Sigmoid colon (tissue), 7 donors: Measurements from ENCODE around the gene STK25. TPM values are rescaled to one million over a fixed set of nuclear protein-coding genes. Genes with fewer than 3 reads are reported as not detected.

Experiments
- DNase-seq: peaks from one replicate; pipeline ENCODE4 v3.0.0-alpha.2; 2019
- H3K27ac ChIP-seq, 4 donors: fragments of 200-600 bp; sonication (generic); one replicate each; pipeline ENCODE4 v1.5.1; 2016 to 2019; ENCODE audit warnings: mild to moderate bottlenecking in 1 of 4
- H3K27me3 ChIP-seq, 3 donors: fragments of 200-600 bp; sonication (generic); one replicate each; pipeline ENCODE4 v1.5.1; 2019; ENCODE audit warnings: mild to moderate bottlenecking in 1 of 3
- H3K36me3 ChIP-seq, 4 donors: fragments of 200-600 bp; sonication (generic); one replicate each; pipeline ENCODE4 v1.5.1; 2016 to 2019
- H3K4me1 ChIP-seq, 4 donors: fragments of 200-600 bp; sonication (generic); one replicate each; pipeline ENCODE4 v1.5.1; 2017 to 2019
- H3K4me3 ChIP-seq, 4 donors: fragments of 200-600 bp; sonication (generic); one replicate each; pipeline ENCODE4 v1.5.1; 2017 to 2019; ENCODE audit warnings: mild to moderate bottlenecking in 2 of 4, moderate library complexity in 1 of 4
- H3K9me3 ChIP-seq, 4 donors: fragments of 200-600 bp in 3 of 4; sonication (generic) in 3 of 4; one replicate each; pipeline versions ENCODE4 v1.5.1 to v1.6.1; 2013 to 2019
- CTCF ChIP-seq, 4 experiments: fragments of 450-650 bp in 3 of 4; fragments of 200-600 bp in 1 of 4; IDR thresholded peaks; one replicate each; pipeline ENCODE4 v1.5.1; 2016 to 2019; ENCODE audit warnings: antibody characterized with exemption in 4 of 4, mild to moderate bottlenecking in 3 of 4, moderate library complexity in 2 of 4
- EP300 ChIP-seq, 4 donors: sonication (generic); formaldehyde crosslinking; IDR thresholded peaks; one replicate each; pipeline ENCODE4 v1.6.1; 2017; ENCODE audit warnings: antibody characterized with exemption in 4 of 4
- POLR2A ChIP-seq, 2 donors: fragments of 450-650 bp; IDR thresholded peaks; one replicate each; pipeline ENCODE4 v1.6.1; 2016; ENCODE audit warnings: antibody characterized with exemption in 2 of 2, mild to moderate bottlenecking in 2 of 2, moderate library complexity in 2 of 2
- POLR2AphosphoS5 ChIP-seq, 4 donors: sonication (generic); formaldehyde crosslinking; IDR thresholded peaks; one replicate each; pipeline ENCODE4 v1.6.1; 2017; ENCODE audit warnings: antibody characterized with exemption in 4 of 4
- WGBS, 2 donors: extraction: QIAGEN DNeasy Blood & Tissue Kit; methylation state at CpG; one replicate each; pipeline ENCODE4 v1.1.7; 2013; 5-methylcytosine and 5-hydroxymethylcytosine counted together
- intact Hi-C: fragments of 100-400 bp; cut with DNase I; formaldehyde crosslinking; loops from one replicate; pipeline ENCODE4 v1.15.1; 2023
- polyA plus RNA-seq, 3 donors: library from polyadenylated mRNA; stranded (reverse); fragments of 200-250 nt; gene quantifications; one replicate each; pipeline ENCODE4 v1.2.3, GENCODE V29; 2013
- total RNA-seq, 4 donors: library from RNA; depleted of rRNA; stranded (reverse); fragments of >200 nt; gene quantifications; one replicate each; pipeline ENCODE4 v1.1.0, GENCODE V29; 2016
- donor health status: healthy with polysubstance abuse.
- donor health status: Bipolar disorder and iron deficiency.
- donor health status: healthy.

STK25 gene
- total and polyA plus RNA-seq, 7 donors, result 77.7 to 266 (median 135) TPM

- whole genome bisulfite sequencing, 2 donors, result 89 to 93% methylated on average over 1 of the region's 1 CpG
- no peak overlapping the region for H3K4me3 ChIP-seq
- no peaks in the 10 kb centered on the region for H3K27me3 ChIP-seq
- peaks cover 0 to 16% (median 2%) of the 10 kb centered on the region in 4 donors for H3K36me3 ChIP-seq
- no peak for DNase-seq
- H3K9me3 ChIP-seq, result no peaks in the 10 kb centered on the region
- no peaks in the 10 kb centered on the region for H3K4me1 ChIP-seq
- TF ChIP-seq CTCF (IDR thresholded peaks at IDR 0.05), result no peak
- no peak for TF ChIP-seq POLR2AphosphoS5 (IDR thresholded peaks at IDR 0.05)
- no peak for TF ChIP-seq EP300 (IDR thresholded peaks at IDR 0.05)
- no peak for TF ChIP-seq POLR2A (IDR thresholded peaks at IDR 0.05)
- intact Hi-C loops, result no loop called here
- no peak overlapping the region for H3K27ac ChIP-seq
Measured at GRCh38 chr2:241485172-241485911, 23.0 kb downstream of the STK25 start.

GRCh38 chr2:241483305-241483704 lies 25.1 kb downstream of the STK25 start:
- Histone ChIP-seq H3K9me3 (no peaks in the 10 kb centered on the region), H3K36me3 (peaks cover 0 to 22% (median 9%) of the 10 kb centered on the region in 4 donors), H3K4me3 (no peak overlapping the region), H3K4me1 (no peaks in the 10 kb centered on the region), H3K27me3 (no peaks in the 10 kb centered on the region), H3K27ac (no peak overlapping the region)
- intact Hi-C loops, result no loop called here
- DNase-seq, result no peak
- no peak for TF ChIP-seq POLR2A (IDR thresholded peaks at IDR 0.05)
- TF ChIP-seq POLR2AphosphoS5 (IDR thresholded peaks at IDR 0.05), result no peak
- TF ChIP-seq EP300 (IDR thresholded peaks at IDR 0.05), result no peak
- no peak for TF ChIP-seq CTCF (IDR thresholded peaks at IDR 0.05)
- 93 to 95% methylated on average over 9 of the region's 9 CpGs for WGBS, 2 donors

GRCh38 chr2:241482126-241482955 lies 26.0 kb downstream of the STK25 start:
- Histone ChIP-seq H3K4me3 (no peak overlapping the region), H3K27me3 (no peaks in the 10 kb centered on the region), H3K27ac (no peak overlapping the region), H3K4me1 (no peaks in the 10 kb centered on the region), H3K9me3 (no peaks in the 10 kb centered on the region), H3K36me3 (peaks cover 0 to 26% (median 9%) of the 10 kb centered on the region in 4 donors)
- intact Hi-C loops, result no loop called here
- no peak for TF ChIP-seq POLR2A (IDR thresholded peaks at IDR 0.05)
- TF ChIP-seq EP300 (IDR thresholded peaks at IDR 0.05), result no peak
- TF ChIP-seq POLR2AphosphoS5 (IDR thresholded peaks at IDR 0.05), result no peak
- no peak for TF ChIP-seq CTCF (IDR thresholded peaks at IDR 0.05)
- 89 to 91% methylated on average over 20 of the region's 20 CpGs for WGBS, 2 donors
- DNase-seq, result no peak

GRCh38 chr2:241481687-241482086 lies 26.7 kb downstream of the STK25 start:
- Histone ChIP-seq H3K36me3 (peaks cover 0 to 26% (median 9%) of the 10 kb centered on the region in 4 donors), H3K9me3 (no peaks in the 10 kb centered on the region), H3K27ac (no peak overlapping the region), H3K27me3 (no peaks in the 10 kb centered on the region), H3K4me3 (no peak overlapping the region), H3K4me1 (no peaks in the 10 kb centered on the region)
- intact Hi-C loops, result no loop called here
- WGBS, 2 donors, result 100% methylated on average over 1 of the region's 1 CpG
- no peak for TF ChIP-seq POLR2AphosphoS5 (IDR thresholded peaks at IDR 0.05)
- no peak for TF ChIP-seq CTCF (IDR thresholded peaks at IDR 0.05)
- TF ChIP-seq POLR2A (IDR thresholded peaks at IDR 0.05), result no peak
- TF ChIP-seq EP300 (IDR thresholded peaks at IDR 0.05), result no peak
- no peak for DNase-seq
